ENCODE results near the gene SNPH.

GRCh38 chr20:1241456-1241855 is 24.6 kb upstream of the SNPH start:
- TF ChIP-seq CTCF (IDR thresholded peaks at IDR 0.05) (no peak), POLR2A (IDR thresholded peaks at IDR 0.05) (no peak), POLR2AphosphoS5 (IDR thresholded peaks at IDR 0.05) (no peak), EP300 (IDR thresholded peaks at IDR 0.05) (no peak)
